K562 (cell line): ENCODE results near the gene FLOT2. TPM values are rescaled to one million over a fixed set of nuclear protein-coding genes. Genes with fewer than 3 reads are reported as not detected.

Experiments
- ATAC-seq: fragments of 200-7000 bp; cut with Tn5 transposase; 3 replicates; pipeline ENCODE4 v1.9.1; 2020; ENCODE audit warnings: moderate library complexity
- BruUV-seq: library from RNA; stranded (reverse); fragments of 400-500 nt; replicated peaks from 2 replicates; lab custom pipeline; 2021; lab: Mats Ljungman, UMichigan
- CTCF ChIA-PET: fragments of 300-600 bp; formaldehyde crosslinking; extraction: SDS; loops from one replicate; lab custom pipeline; 2021; ENCODE audit warnings: low intra/inter-chr PET ratio; lab: Yijun Ruan, JAX
- POLR2A ChIA-PET: fragments of 300-600, 350-650 bp; sonication (Branson Sonifier 250); formaldehyde crosslinking; extraction: SDS; loops from one replicate; lab custom pipeline; 2021; ENCODE audit warnings: antibody characterized with exemption, inconsistent platforms; lab: Yijun Ruan, JAX
- DNase-seq, 4 experiments: peaks; one replicate each; pipeline versions ENCODE4 v3.0.0 to v3.0.0-alpha.2; 2011 to 2018; ENCODE audit warnings: low spot score in 3 of 4, mixed read lengths in 3 of 4; ENCODE audit errors: extremely low read depth in 1 of 4
- FAIRE-seq: peaks from 2 replicates; lab custom pipeline; 2011; peaks lifted over from hg19 to GRCh38; lab: Jason Lieb, UNC
- H2AFZ ChIP-seq: 2 replicates; pipeline ENCODE4 v1.6.0; 2011; ENCODE audit warnings: low read depth, low read length, control low read depth, inconsistent platforms
- H3K27ac ChIP-seq: fragments of 200-600 bp; 3 replicates; pipeline ENCODE4 v1.8.0; 2011; ENCODE audit warnings: low read depth, mild to moderate bottlenecking, control low read depth, inconsistent platforms, low read length, moderate library complexity, mixed read lengths; ENCODE audit errors: extremely low read depth
- H3K27me3 ChIP-seq, 2 experiments: fragments of 300-600 bp in 1 of 2; 2 replicates in 1 of 2; 3 replicates in 1 of 2; pipeline versions ENCODE4 v1.6.0 to v1.8.0; 2011; ENCODE audit warnings: inconsistent platforms in 2 of 2, low read length in 2 of 2, mild to moderate bottlenecking in 1 of 2, mixed read lengths in 1 of 2, moderate library complexity in 1 of 2; ENCODE audit not compliant: control insufficient read depth in 2 of 2, insufficient read depth in 2 of 2
- H3K36me3 ChIP-seq: fragments of 300-600 bp; 3 replicates; pipeline ENCODE4 v1.8.0; 2011; ENCODE audit warnings: mild to moderate bottlenecking, low read length, inconsistent platforms; ENCODE audit not compliant: control insufficient read depth, insufficient read depth
- H3K4me1 ChIP-seq, 2 experiments: fragments of 200-600 bp in 1 of 2; replicated peaks in 1 of 2; 2 replicates in 1 of 2; 3 replicates in 1 of 2; pipeline versions ENCODE4 v1.5.1 to v1.8.0; 2011; ENCODE audit warnings: inconsistent platforms in 2 of 2, low read length in 2 of 2, mild to moderate bottlenecking in 1 of 2, mixed read lengths in 1 of 2, moderate library complexity in 1 of 2; ENCODE audit not compliant: control insufficient read depth in 2 of 2, insufficient read depth in 2 of 2
- H3K4me2 ChIP-seq: 2 replicates; pipeline ENCODE4 v1.6.1; 2011; ENCODE audit warnings: low read length, control low read depth, inconsistent platforms, mixed read lengths; ENCODE audit not compliant: insufficient read depth
- H3K4me3 ChIP-seq: fragments of 200-600 bp; sonication (generic), shearing (Covaris generic); 2 replicates; pipeline ENCODE4 v1.5.1; 2016; ENCODE audit warnings: control low read depth, inconsistent platforms
- H3K79me2 ChIP-seq: fragments of 200-600 bp; 3 replicates; pipeline ENCODE4 v1.8.0; 2011; ENCODE audit warnings: low read length, inconsistent platforms; ENCODE audit not compliant: control insufficient read depth, insufficient read depth
- H3K9ac ChIP-seq, 2 experiments: 2 replicates each; pipeline versions ENCODE4 v1.6.0 to v1.6.1; 2011; ENCODE audit warnings: low read depth in 2 of 2, low read length in 2 of 2, control low read depth in 1 of 2, inconsistent platforms in 1 of 2, mild to moderate bottlenecking in 1 of 2, mixed read lengths in 1 of 2; ENCODE audit not compliant: insufficient read depth in 1 of 2
- H3K9me1 ChIP-seq: one replicate; pipeline ENCODE4 v1.6.0; 2011; ENCODE audit warnings: inconsistent platforms, mild to moderate bottlenecking, low read length, moderate library complexity; ENCODE audit not compliant: control insufficient read depth, insufficient read depth
- H3K9me3 ChIP-seq: replicated peaks from 2 replicates; pipeline ENCODE4 v1.5.1; 2011; ENCODE audit warnings: low read depth, low read length, inconsistent platforms; ENCODE audit not compliant: control insufficient read depth, insufficient read depth
- H4K20me1 ChIP-seq: replicated peaks from 2 replicates; pipeline ENCODE4 v1.6.1; 2011; ENCODE audit warnings: low read length, inconsistent platforms, mixed read lengths; ENCODE audit not compliant: control insufficient read depth, insufficient read depth
- POLR2G ChIP-seq: fragments of 200-400 bp; formaldehyde crosslinking; IDR thresholded peaks from 2 replicates; pipeline ENCODE4 v1.6.1; 2017; ENCODE audit warnings: low read depth, mild to moderate bottlenecking, antibody characterized with exemption, low read length, moderate library complexity
- RBFOX2 ChIP-seq: fragments of 200-400 bp; formaldehyde crosslinking; IDR thresholded peaks from 2 replicates; pipeline ENCODE4 v1.6.1; 2017; ENCODE audit warnings: low read depth, mild to moderate bottlenecking, low read length, moderate library complexity
- WGBS: fragments of 100-300 bp; shearing (Covaris generic); methylation state at CpG from one replicate; pipeline ENCODE4 v1.1.6; 2016; ENCODE audit warnings: low coverage, mixed read lengths; ENCODE audit not compliant: insufficient coverage; ENCODE audit errors: missing lambda C conversion rate; 5-methylcytosine and 5-hydroxymethylcytosine counted together
- in situ Hi-C: fragments of 300-500 bp; cut with MboI; formaldehyde crosslinking; loops from 4 replicates; pipeline ENCODE4 v1.15.0; 2018; ENCODE audit warnings: inconsistent platforms, mixed read lengths
- intact Hi-C: fragments of 100-400 bp; cut with micrococcal nuclease; formaldehyde crosslinking; loops from 2 replicates; pipeline ENCODE4 v1.14.2; 2022
- polyA plus RNA-seq, 8 experiments: library from polyadenylated mRNA; depleted of rRNA in 4 of 8; stranded (reverse) in 5 of 8; unstranded in 3 of 8; fragments of >200 nt; fragmentation: Nextera tagmentation in 2 of 8; fragmentation: Illumina TruSeq in 1 of 8; extraction: Ambion mirVana in 2 of 8; extraction: Trizol in 1 of 8; gene quantifications; 2 replicates each; pipeline versions ENCODE4 v1.2.1 to v1.2.3, GENCODE V29; 2011 to 2014; ENCODE audit warnings: inconsistent platforms in 1 of 8, missing spikeins in 1 of 8
- total RNA-seq, 7 experiments: library from RNA; depleted of rRNA in 6 of 7; stranded (reverse); fragments of >200 nt in 6 of 7; fragmentation: Illumina TruSeq in 2 of 7; extraction: Trizol in 2 of 7; gene quantifications; 2 replicates each; pipeline versions ENCODE4 v1.2.1 to v1.2.3, GENCODE V29; 2011 to 2021; ENCODE audit warnings: low replicate concordance in 1 of 7
- TF ChIP-seq, protein P1 (sequence below): fragments of 250-450 bp; sonication (Bioruptor Pico); IDR thresholded peaks from 2 replicates; pipeline ENCODE4 v1.5.0; 2021; ENCODE audit warnings: mild to moderate bottlenecking, moderate library complexity

Gene FLOT2
- total and polyA plus RNA-seq, 9 of the 15 experiments (the other 6 are each of a cell fraction or from before 2014, with no cell fraction given), result 17.5 to 138 (median 41.7) TPM

DNA sequence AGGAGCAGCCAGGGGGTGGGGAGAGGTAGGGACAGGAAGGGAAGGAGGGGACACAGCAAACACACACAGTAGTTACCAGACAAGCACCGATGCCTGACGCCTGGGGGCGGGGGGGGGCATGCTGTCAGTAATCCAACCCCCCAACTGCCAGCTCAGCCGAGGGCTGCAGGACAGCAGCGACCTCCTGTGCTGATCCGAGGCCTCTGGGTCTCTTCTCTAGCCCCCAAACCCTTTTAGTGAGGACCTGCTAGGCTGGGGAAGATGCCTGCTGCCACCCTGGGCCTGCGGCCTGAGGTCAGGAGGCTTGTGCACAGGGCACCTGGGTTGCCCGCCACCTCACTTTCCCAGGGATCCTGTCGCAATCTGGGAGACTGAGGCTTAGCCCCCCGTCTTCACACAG lies 11.6 kb downstream of the FLOT2 start:
- intact Hi-C loops, result no loop called here
- DNase-seq (no peak), ATAC-seq (no peak), FAIRE-seq (no peak)
- Histone ChIP-seq H4K20me1 (no peaks in the 10 kb centered on the region; the same call in 1 of the 2 replicates), H3K9ac (peak overlapping the region in 1 of 2 experiments; percentile 63; a peak in 2 of 4 replicates), H3K27me3 (no peaks in the 10 kb centered on the region), H3K4me1 (peaks cover 0 to 36% of the 10 kb centered on the region in 2 experiments; a peak in 4 of 5 replicates), H3K9me1 (no peaks in the 10 kb centered on the region), H3K9me3 (no peaks in the 10 kb centered on the region), H3K27ac (no peak overlapping the region), H3K4me3 (no peak overlapping the region), H3K36me3 (peaks cover 53% of the 10 kb centered on the region; the same call in 2 of the 3 replicates), H3K79me2 (0 out of 3 replicates have a peak, but pooled peaks cover 3% of the 10 kb centered on the region)
- POLR2A ChIA-PET, result interaction anchor here (0.8 to 1.7 kb wide), 4 partner anchors 11 to 20 kb away, joined by 3 to 6 read pairs (median 4); partner anchors contain the start of gene FLOT2
- WGBS, result 88% methylated on average over 8 of the region's 10 CpGs
- no TSS peak for BruUV-seq
- TF ChIP-seq, protein P1, sequence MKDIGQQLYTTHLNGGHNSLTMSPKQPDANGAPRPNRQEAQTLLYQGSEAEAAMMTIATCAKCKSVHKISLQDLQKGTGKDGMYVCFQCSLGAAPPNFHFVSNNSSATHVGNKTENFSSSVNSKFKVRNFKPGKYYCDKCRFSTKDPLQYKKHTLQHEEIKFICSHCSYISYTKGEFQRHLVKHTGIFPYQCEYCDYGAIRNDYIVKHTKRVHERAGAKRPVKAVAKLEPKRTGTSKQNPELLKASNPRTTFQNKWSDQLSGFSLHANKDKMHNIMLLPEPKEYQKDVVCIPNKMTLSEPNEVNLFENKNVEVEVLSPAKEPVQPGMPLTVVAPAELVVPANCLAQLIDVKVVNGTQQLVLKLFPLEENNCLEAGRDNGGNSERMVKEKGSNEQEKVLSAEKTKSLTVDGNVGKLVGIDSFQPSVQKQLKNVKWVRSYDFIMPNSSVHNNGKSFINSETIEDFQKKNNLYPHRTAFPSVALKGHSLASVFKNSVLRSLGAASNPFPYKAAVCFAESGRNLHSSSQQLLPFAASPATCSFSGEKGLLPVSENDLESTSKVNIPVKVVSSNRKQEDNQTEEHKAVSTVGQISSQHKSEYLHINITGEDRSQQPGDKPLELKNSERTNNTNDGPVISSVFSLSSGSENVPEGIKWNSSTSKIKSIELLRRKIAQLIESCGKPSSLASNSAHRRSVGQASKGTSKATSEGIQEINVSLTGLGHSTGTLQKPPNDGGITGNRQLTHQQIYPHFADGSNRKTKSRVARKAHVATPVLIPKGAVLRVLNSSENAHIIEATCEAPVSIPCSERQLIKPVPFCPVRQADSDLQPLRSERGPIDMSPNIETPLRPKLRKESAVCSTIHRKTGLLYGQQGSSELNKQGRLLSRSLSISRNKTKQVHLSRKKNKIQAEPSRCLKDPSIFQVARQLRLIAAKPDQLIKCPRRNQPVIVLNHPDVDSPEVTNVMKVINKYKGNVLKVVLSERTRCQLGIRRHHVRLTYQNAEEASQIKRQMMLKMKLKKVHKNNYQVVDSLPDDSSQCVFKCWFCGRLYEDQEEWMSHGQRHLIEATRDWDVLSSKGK (CRISPR knock-in tag), result no peak
- TF ChIP-seq POLR2G, result peak; percentile 32; the same call in 1 of the 2 replicates
- TF ChIP-seq RBFOX2, result 0 out of 2 replicates have a peak, but pooled peaks have one; percentile 24
- TF ChIP-seq, all 486 proteins: peak for 2
- CTCF ChIA-PET, result no interaction called here
- H3K4me2 ChIP-seq, result no peak overlapping the region
- H2AFZ ChIP-seq, result no peak overlapping the region
- in situ Hi-C loops, result no loop called here
